ENCODE data around the gene DROSHA. TPM values are rescaled to one million over a fixed set of nuclear protein-coding genes. Genes with fewer than 3 reads are reported as not detected.

Gene DROSHA
- polyA plus RNA-seq, 2 of the 4 experiments (the other 2 are of a cell fraction): 49.1 to 105 TPM

- DNase-seq (ENCODE audit: low read depth in 1 of 2, low spot score in 1 of 2): no peak
- ChIA-PET POLR2A (no interaction called here), CTCF (interaction anchor here (0.6 to 0.7 kb wide), 3 partner anchors 305 to 1209 kb away, joined by 3 read pairs; no protein-coding TSS in a partner anchor)
- Histone ChIP-seq H3K4me1 (no peaks in the 10 kb centered on the region), H3K27ac (no peak overlapping the region), H3K4me2 (no peak overlapping the region), H3K4me3 (no peak overlapping the region), H3K9me3 (no peaks in the 10 kb centered on the region)
- no peak for ATAC-seq
- WGBS (ENCODE audit: missing lambda C conversion rate): 91% methylated on average over 7 of the region's 7 CpGs
- TF ChIP-seq GATA3 (IDR thresholded peaks at IDR 0.05; ENCODE audit: borderline replicate concordance) (no peak), NFE2L2 (conservative IDR thresholded peaks at IDR 0.05; ENCODE audit: low read length) (no peak), NPAS2 (CRISPR knock-in tag; IDR thresholded peaks at IDR 0.05; ENCODE audit: borderline replicate concordance) (no peak), RAD21 (conservative IDR thresholded peaks at IDR 0.05 in 1 of 2, IDR thresholded peaks at IDR 0.05 in 1 of 2) (no peak), HDAC2 (IDR thresholded peaks at IDR 0.05) (no peak), FOSL2 (IDR thresholded peaks at IDR 0.05) (no peak), FOSL2 (CRISPR knock-in tag; IDR thresholded peaks at IDR 0.05) (no peak), ESRRA (IDR thresholded peaks at IDR 0.05; ENCODE audit: borderline replicate concordance, low read length) (no peak), EHMT2 (IDR thresholded peaks at IDR 0.05; ENCODE audit: low read depth) (no peak), FOSB (CRISPR knock-in tag; IDR thresholded peaks at IDR 0.05) (no peak), CBX2 (IDR thresholded peaks at IDR 0.05; ENCODE audit: borderline replicate concordance, low read depth) (no peak), RNF2 (IDR thresholded peaks at IDR 0.05; ENCODE audit: borderline replicate concordance, low read depth) (no peak), HOXA7 (CRISPR knock-in tag; IDR thresholded peaks at IDR 0.05) (no peak), RFX5 (IDR thresholded peaks at IDR 0.05) (no peak), BHLHE40 (IDR thresholded peaks at IDR 0.05; ENCODE audit: low read depth, low read length) (no peak), RARB (CRISPR knock-in tag; IDR thresholded peaks at IDR 0.05) (no peak), MYC (IDR thresholded peaks at IDR 0.05; ENCODE audit: borderline replicate concordance, low read length) (no peak)
- TF ChIP-seq, protein P1, sequence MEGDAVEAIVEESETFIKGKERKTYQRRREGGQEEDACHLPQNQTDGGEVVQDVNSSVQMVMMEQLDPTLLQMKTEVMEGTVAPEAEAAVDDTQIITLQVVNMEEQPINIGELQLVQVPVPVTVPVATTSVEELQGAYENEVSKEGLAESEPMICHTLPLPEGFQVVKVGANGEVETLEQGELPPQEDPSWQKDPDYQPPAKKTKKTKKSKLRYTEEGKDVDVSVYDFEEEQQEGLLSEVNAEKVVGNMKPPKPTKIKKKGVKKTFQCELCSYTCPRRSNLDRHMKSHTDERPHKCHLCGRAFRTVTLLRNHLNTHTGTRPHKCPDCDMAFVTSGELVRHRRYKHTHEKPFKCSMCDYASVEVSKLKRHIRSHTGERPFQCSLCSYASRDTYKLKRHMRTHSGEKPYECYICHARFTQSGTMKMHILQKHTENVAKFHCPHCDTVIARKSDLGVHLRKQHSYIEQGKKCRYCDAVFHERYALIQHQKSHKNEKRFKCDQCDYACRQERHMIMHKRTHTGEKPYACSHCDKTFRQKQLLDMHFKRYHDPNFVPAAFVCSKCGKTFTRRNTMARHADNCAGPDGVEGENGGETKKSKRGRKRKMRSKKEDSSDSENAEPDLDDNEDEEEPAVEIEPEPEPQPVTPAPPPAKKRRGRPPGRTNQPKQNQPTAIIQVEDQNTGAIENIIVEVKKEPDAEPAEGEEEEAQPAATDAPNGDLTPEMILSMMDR (IDR thresholded peaks at IDR 0.05): no peak
- TF ChIP-seq, protein P2, sequence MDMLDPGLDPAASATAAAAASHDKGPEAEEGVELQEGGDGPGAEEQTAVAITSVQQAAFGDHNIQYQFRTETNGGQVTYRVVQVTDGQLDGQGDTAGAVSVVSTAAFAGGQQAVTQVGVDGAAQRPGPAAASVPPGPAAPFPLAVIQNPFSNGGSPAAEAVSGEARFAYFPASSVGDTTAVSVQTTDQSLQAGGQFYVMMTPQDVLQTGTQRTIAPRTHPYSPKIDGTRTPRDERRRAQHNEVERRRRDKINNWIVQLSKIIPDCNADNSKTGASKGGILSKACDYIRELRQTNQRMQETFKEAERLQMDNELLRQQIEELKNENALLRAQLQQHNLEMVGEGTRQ (IDR thresholded peaks at IDR 0.05): no peak
- TF ChIP-seq, protein P3, sequence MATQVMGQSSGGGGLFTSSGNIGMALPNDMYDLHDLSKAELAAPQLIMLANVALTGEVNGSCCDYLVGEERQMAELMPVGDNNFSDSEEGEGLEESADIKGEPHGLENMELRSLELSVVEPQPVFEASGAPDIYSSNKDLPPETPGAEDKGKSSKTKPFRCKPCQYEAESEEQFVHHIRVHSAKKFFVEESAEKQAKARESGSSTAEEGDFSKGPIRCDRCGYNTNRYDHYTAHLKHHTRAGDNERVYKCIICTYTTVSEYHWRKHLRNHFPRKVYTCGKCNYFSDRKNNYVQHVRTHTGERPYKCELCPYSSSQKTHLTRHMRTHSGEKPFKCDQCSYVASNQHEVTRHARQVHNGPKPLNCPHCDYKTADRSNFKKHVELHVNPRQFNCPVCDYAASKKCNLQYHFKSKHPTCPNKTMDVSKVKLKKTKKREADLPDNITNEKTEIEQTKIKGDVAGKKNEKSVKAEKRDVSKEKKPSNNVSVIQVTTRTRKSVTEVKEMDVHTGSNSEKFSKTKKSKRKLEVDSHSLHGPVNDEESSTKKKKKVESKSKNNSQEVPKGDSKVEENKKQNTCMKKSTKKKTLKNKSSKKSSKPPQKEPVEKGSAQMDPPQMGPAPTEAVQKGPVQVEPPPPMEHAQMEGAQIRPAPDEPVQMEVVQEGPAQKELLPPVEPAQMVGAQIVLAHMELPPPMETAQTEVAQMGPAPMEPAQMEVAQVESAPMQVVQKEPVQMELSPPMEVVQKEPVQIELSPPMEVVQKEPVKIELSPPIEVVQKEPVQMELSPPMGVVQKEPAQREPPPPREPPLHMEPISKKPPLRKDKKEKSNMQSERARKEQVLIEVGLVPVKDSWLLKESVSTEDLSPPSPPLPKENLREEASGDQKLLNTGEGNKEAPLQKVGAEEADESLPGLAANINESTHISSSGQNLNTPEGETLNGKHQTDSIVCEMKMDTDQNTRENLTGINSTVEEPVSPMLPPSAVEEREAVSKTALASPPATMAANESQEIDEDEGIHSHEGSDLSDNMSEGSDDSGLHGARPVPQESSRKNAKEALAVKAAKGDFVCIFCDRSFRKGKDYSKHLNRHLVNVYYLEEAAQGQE (IDR thresholded peaks at IDR 0.05): no peak
- FAIRE-seq: no peak
Observed at GRCh38 chr5:31449174-31449573, 82.7 kb downstream of the DROSHA start.

DNA sequence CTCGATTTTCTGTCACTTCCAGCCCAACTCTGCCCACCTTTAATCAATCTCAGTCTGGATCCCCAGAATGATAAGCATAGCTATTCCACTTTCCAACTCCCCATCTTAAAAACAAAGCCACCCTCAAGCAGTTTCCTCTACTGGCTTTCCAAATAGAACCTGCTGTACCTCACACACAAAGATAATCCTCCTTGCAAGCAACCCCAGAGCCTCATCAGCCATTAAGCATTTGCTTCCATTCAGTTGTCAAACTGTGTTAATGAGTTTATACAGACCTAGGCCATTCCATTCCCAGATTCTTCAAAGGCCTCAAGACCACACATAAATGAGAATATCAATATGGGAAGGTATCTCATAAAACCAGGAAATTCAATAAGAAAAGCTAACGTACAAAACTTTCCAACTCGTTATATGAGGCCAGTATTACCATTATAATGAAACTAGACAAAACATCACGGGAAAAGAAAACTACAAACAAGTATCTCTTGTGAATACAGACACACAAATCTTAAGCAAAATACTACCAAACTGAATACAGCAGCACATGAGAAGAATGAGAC lies 86.8 kb downstream of the DROSHA start:
- no peak for ATAC-seq
- H3K9me3 ChIP-seq: no peaks in the 10 kb centered on the region
- DNase-seq (ENCODE audit: low read depth in 1 of 2, low spot score in 1 of 2): no peak
- 93% methylated on average over 4 of the region's 4 CpGs for WGBS (ENCODE audit: missing lambda C conversion rate)
- ChIA-PET CTCF (no interaction called here), POLR2A (no interaction called here)
- no peak overlapping the region for H3K27ac ChIP-seq
- H3K4me2 ChIP-seq: no peak overlapping the region
- H3K4me3 ChIP-seq: no peak overlapping the region
- FAIRE-seq: no peak
- TF ChIP-seq RFX5 (IDR thresholded peaks at IDR 0.05) (no peak), ZSCAN20 (CRISPR knock-in tag; IDR thresholded peaks at IDR 0.05) (no peak)
- TF ChIP-seq, protein P1 (IDR thresholded peaks at IDR 0.05): no peak
- 0 out of 3 replicates have a peak, but pooled peaks cover 3% of the 10 kb centered on the region for H3K4me1 ChIP-seq

All from A549 (cell line).